ENCODE measurements around the gene ADCY3.

The ADCY3 gene

GRCh38 chr2:24818721-24819167, 101.3 kb downstream of the ADCY3 start:
- no peak for TF ChIP-seq CTCF (IDR thresholded peaks at IDR 0.05; ENCODE audit: borderline replicate concordance, insufficient read depth, low read depth, low read length)
- no peak overlapping the region for H3K4me3 ChIP-seq (ENCODE audit: low read depth, low read length)

- no peak overlapping the region for H3K4me3 ChIP-seq (ENCODE audit: low read depth, low read length)
- TF ChIP-seq CTCF (IDR thresholded peaks at IDR 0.05; ENCODE audit: borderline replicate concordance, insufficient read depth, low read depth, low read length), result no peak
These were observed 103.2 kb downstream of the ADCY3 start for GRCh38 chr2:24816884-24817283.

GRCh38 chr2:24816404-24816803, 103.6 kb downstream of the ADCY3 start:
- no peak overlapping the region for H3K4me3 ChIP-seq (ENCODE audit: low read depth, low read length)
- no peak for TF ChIP-seq CTCF (IDR thresholded peaks at IDR 0.05; ENCODE audit: borderline replicate concordance, insufficient read depth, low read depth, low read length)

- TF ChIP-seq CTCF (IDR thresholded peaks at IDR 0.05; ENCODE audit: borderline replicate concordance, insufficient read depth, low read depth, low read length), result no peak
- H3K4me3 ChIP-seq (ENCODE audit: low read depth, low read length), result no peak overlapping the region
These were observed 104.9 kb downstream of the ADCY3 start for GRCh38 chr2:24815171-24815570.

GRCh38 chr2:24814516-24814915, 105.5 kb downstream of the ADCY3 start:
- TF ChIP-seq CTCF (IDR thresholded peaks at IDR 0.05; ENCODE audit: borderline replicate concordance, insufficient read depth, low read depth, low read length), result no peak

GRCh38 chr2:24813691-24814137, 106.3 kb downstream of the ADCY3 start:
- TF ChIP-seq CTCF (IDR thresholded peaks at IDR 0.05; ENCODE audit: borderline replicate concordance, insufficient read depth, low read depth, low read length), result no peak
- H3K4me3 ChIP-seq (ENCODE audit: low read depth, low read length), result no peak overlapping the region

More at GRCh38 chr2:24814516-24814915, 105.5 kb downstream of the ADCY3 start:
- H3K4me3 ChIP-seq (ENCODE audit: low read depth, low read length), result no peak overlapping the region

- no peak for TF ChIP-seq CTCF (IDR thresholded peaks at IDR 0.05; ENCODE audit: borderline replicate concordance, insufficient read depth, low read depth, low read length)
- H3K4me3 ChIP-seq (ENCODE audit: low read depth, low read length), result no peak overlapping the region
These were observed 110.6 kb downstream of the ADCY3 start for GRCh38 chr2:24809316-24810007.
